HG03342 (cell line): ENCODE data around the gene PPIE.
"Not testable (repeated sequence)": the region's sequence is repeated elsewhere in the genome, so short reads cannot be mapped to it uniquely, and the experiment has no call there.

Experiments
- ATAC-seq: cut with Tn5 transposase; IDR thresholded peaks from one replicate; pipeline ENCODE4 v1.9.1; 2021; ENCODE audit warnings: mild to moderate bottlenecking, moderate library complexity; ENCODE audit not compliant: unreplicated experiment

The PPIE gene

DNA sequence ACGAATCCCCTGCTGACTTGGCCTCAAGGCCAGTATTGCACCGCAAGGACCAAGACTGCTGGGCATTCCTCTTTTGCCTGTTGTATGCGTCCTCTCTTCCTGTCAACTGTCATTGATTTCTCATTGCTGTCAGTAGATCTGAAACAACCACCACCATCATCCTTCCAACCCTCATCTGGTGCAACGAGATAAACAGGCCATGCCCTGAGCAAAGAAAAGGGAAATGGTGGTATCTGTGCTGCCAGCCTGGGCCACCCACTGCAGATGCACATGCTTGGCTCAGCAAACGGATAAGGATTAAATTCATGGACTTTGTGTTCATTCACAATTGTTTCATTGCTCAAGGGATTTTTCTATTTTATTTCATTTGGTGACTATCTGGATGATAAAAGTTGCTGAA lies 18.8 kb downstream of the PPIE start:
- no peak for ATAC-seq

GRCh38 chr1:39758556-39759435 lies 20.1 kb downstream of the PPIE start:
- no peak for ATAC-seq

DNA sequence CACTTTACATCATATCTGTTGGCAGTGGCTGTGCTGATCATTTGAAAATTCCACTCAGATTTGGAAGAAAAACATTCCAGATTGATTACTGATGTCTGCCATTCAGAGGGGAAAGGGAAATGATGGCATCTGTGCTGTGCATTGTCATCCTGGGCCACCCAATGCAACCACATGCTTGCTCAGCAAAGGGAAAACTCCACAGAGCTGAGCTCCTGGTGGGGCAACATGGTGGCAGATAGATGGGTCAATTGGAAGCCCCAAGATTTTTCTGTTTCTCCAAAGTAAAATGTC lies 20.7 kb downstream of the PPIE start:
- no peak for ATAC-seq

GRCh38 chr1:39760074-39761008 lies 21.7 kb downstream of the PPIE start:
- no peak for ATAC-seq

- ATAC-seq = no peak
Measured at GRCh38 chr1:39761016-39761415, 22.3 kb downstream of the PPIE start.

DNA sequence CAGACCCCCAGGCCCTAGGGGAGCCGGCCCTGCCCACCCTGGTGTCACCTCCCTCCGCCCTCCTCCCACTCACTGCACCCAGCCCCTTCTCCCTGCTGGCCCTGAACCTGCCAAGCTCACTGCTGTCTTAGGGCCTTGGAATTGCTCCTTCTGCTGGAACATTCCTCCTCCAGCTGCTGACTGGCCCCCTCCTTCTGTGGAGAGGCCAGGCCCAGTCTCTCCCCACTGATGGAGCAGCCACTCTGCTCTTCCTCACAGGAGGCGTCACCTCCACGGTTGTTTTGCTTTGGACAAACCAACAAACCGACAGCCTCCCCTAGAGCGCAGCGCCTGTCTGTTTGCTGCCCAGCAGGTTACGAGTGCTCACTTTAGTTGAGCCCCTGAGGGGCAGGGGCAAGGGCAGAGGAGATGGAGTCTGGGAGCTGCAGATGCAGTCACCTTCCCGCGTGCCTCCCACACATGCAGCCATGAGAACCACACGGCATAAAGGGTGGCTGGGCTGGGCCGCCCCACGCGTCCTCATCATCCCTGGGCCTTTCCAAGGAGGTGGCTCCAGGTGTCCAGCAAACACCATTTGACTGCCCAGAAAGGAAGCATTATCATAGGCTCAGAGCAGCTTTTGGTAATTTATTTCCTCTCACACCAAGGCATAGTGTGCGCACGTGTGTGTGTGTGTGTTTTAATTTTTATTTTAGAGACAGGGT lies 23.0 kb downstream of the PPIE start:
- ATAC-seq = no peak

GRCh38 chr1:39762550-39763540 lies 24.2 kb downstream of the PPIE start:
- no peak for ATAC-seq

GRCh38 chr1:39763619-39764374 lies 25.1 kb downstream of the PPIE start:
- ATAC-seq = not testable (repeated sequence)

DNA sequence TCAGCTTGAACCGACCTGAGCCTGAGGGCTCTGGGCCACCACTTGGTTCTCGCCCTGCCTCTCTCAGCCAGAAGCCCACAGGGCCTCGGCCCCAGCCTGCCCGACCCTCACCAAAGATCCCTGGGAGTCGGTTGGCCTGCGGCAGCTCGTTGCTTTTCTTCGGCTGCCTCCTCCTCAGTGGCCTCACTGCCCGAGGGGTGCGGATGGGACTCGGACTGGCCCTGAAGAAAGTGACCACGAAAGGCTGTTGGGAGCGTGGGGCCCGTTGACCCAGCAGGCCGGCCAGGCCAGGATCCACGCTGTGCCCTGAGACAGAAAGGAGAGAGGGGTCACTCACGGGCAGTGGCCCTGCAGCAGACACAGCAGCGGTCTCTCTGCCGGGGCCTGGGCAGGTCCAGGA lies 25.8 kb downstream of the PPIE start:
- not testable (repeated sequence) for ATAC-seq

DNA sequence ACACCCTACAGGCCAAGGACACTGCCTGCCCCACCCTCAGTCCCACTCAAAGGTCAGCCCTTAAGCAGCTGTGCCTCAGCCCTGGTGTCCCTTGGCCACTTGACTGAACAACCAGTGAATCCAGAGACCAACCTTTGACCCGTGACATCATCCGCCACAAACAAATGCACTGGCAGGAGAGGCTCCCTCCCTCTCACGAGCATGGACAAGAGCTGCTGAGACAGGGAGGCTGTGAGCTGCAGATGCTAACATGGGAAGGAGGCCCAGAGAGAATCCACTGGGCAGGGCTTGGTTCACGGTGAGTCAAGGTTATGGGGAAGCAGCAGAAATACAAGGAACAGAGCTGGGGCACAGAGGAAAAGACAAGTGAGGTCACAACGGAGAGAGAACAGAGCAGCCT lies 27.8 kb downstream of the PPIE start:
- not testable (repeated sequence) for ATAC-seq

DNA sequence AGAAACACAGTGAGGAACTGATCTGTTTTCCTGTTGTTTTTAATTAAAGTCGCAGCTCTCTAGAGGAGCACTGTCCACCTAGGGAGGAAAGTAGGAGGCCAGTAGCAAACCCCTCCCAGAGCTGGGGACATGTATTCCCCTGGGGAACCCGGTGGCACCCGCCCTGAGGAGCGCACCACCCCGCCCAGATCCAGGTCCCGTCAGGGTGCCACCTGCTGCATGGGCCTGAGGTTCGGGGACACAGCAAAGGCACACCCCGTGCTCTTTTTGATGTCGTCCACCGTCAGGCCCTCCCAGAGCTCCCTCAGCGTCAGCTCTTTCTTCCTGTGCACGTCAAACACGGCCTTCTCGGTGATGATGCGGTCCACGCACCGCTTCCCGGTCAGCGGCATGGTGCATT lies 30.8 kb downstream of the PPIE start:
- not testable (repeated sequence) for ATAC-seq

GRCh38 chr1:39770100-39771021 lies 31.7 kb downstream of the PPIE start:
- ATAC-seq = not testable (repeated sequence)

- ATAC-seq = not testable (repeated sequence)
Measured at GRCh38 chr1:39771022-39771532, 32.4 kb downstream of the PPIE start, which contains the start of gene OXCT2. TSS of gene OXCT2 (minus strand) at chr1:39771348. CDS start at chr1:39771255, 93 bp downstream.

GRCh38 chr1:39773369-39773979 lies 34.8 kb downstream of the PPIE start:
- not testable (repeated sequence) for ATAC-seq

- ATAC-seq = not testable (repeated sequence)
Measured at GRCh38 chr1:39775141-39775540, 36.5 kb downstream of the PPIE start.

- not testable (repeated sequence) for ATAC-seq
Measured at GRCh38 chr1:39775676-39776399, 37.2 kb downstream of the PPIE start.

- ATAC-seq = no peak
Measured at GRCh38 chr1:39776400-39776713, 37.7 kb downstream of the PPIE start.
